Adipocyte (in vitro differentiated cells): Measurements from ENCODE around the gene LSAMP.

Source experiments
- DNase-seq: peaks from one replicate; pipeline ENCODE4 v3.0.0-alpha.2; 2015; ENCODE audit warnings: low read depth
- H3K27me3 ChIP-seq: replicated peaks from 2 replicates; pipeline ENCODE4 v1.7.0; 2013; ENCODE audit warnings: mild to moderate bottlenecking, low read length, moderate library complexity; ENCODE audit not compliant: control insufficient read depth, insufficient read depth
- H3K36me3 ChIP-seq: 2 replicates; pipeline ENCODE4 v1.7.0; 2013; ENCODE audit warnings: low read length, mild to moderate bottlenecking, moderate library complexity; ENCODE audit not compliant: control insufficient read depth, insufficient read depth, severe bottlenecking
- H3K4me1 ChIP-seq: 2 replicates; pipeline ENCODE4 v1.7.0; 2013; ENCODE audit warnings: mild to moderate bottlenecking, low read length, moderate library complexity; ENCODE audit not compliant: control insufficient read depth, insufficient read depth
- H3K4me3 ChIP-seq: 2 replicates; pipeline ENCODE4 v1.7.0; 2013; ENCODE audit warnings: mild to moderate bottlenecking, low read length, moderate library complexity
- H3K9ac ChIP-seq: 2 replicates; pipeline ENCODE4 v1.7.0; 2013; ENCODE audit warnings: mild to moderate bottlenecking, low read length, moderate library complexity
- H3K9me3 ChIP-seq: 2 replicates; pipeline ENCODE4 v1.7.0; 2013; ENCODE audit warnings: mild to moderate bottlenecking, low read length, moderate library complexity; ENCODE audit not compliant: control insufficient read depth

LSAMP gene

GRCh38 chr3:116160594-116160993 lies 284.7 kb downstream of the LSAMP start:
- Histone ChIP-seq H3K4me1 (peaks cover 6% of the 10 kb centered on the region), H3K4me3 (no peak overlapping the region), H3K9ac (no peak overlapping the region), H3K36me3 (no peaks in the 10 kb centered on the region), H3K9me3 (no peaks in the 10 kb centered on the region), H3K27me3 (no peaks in the 10 kb centered on the region)
- DNase-seq: no peak

- DNase-seq: peak; percentile 58
- no peaks in the 10 kb centered on the region for H3K36me3 ChIP-seq
- H3K27me3 ChIP-seq: no peaks in the 10 kb centered on the region
- H3K9me3 ChIP-seq: no peaks in the 10 kb centered on the region
- no peak overlapping the region for H3K4me3 ChIP-seq
- no peak overlapping the region for H3K9ac ChIP-seq
- H3K4me1 ChIP-seq: no peaks in the 10 kb centered on the region
Measured at GRCh38 chr3:116155841-116156240, 289.4 kb downstream of the LSAMP start.

- no peak overlapping the region for H3K9ac ChIP-seq
- no peak overlapping the region for H3K4me3 ChIP-seq
- no peaks in the 10 kb centered on the region for H3K9me3 ChIP-seq
- no peak for DNase-seq
- H3K4me1 ChIP-seq: no peaks in the 10 kb centered on the region
- H3K36me3 ChIP-seq: no peaks in the 10 kb centered on the region
- H3K27me3 ChIP-seq: no peaks in the 10 kb centered on the region
Measured at GRCh38 chr3:116154389-116154788, 290.9 kb downstream of the LSAMP start.

GRCh38 chr3:116153174-116153573 lies 292.1 kb downstream of the LSAMP start:
- Histone ChIP-seq H3K9ac (peak overlapping the region; percentile 58), H3K9me3 (no peaks in the 10 kb centered on the region), H3K27me3 (no peaks in the 10 kb centered on the region), H3K4me3 (peak overlapping the region; percentile 77), H3K4me1 (no peaks in the 10 kb centered on the region), H3K36me3 (no peaks in the 10 kb centered on the region)
- peak; percentile 38 for DNase-seq

- H3K9me3 ChIP-seq: peaks cover 9% of the 10 kb centered on the region
- DNase-seq: no peak
- H3K4me1 ChIP-seq: no peaks in the 10 kb centered on the region
- H3K4me3 ChIP-seq: no peak overlapping the region
- no peaks in the 10 kb centered on the region for H3K27me3 ChIP-seq
- H3K9ac ChIP-seq: no peak overlapping the region
- no peaks in the 10 kb centered on the region for H3K36me3 ChIP-seq
Measured at GRCh38 chr3:116150655-116151167, 294.6 kb downstream of the LSAMP start.

GRCh38 chr3:116148881-116149851 lies 296.1 kb downstream of the LSAMP start:
- H3K9me3 ChIP-seq: peaks cover 17% of the 10 kb centered on the region
- H3K4me1 ChIP-seq: no peaks in the 10 kb centered on the region
- no peak for DNase-seq
- H3K9ac ChIP-seq: no peak overlapping the region
- no peaks in the 10 kb centered on the region for H3K36me3 ChIP-seq
- H3K27me3 ChIP-seq: no peaks in the 10 kb centered on the region
- no peak overlapping the region for H3K4me3 ChIP-seq

GRCh38 chr3:116145613-116146012 lies 299.7 kb downstream of the LSAMP start:
- no peak overlapping the region for H3K4me3 ChIP-seq
- DNase-seq: no peak

GRCh38 chr3:116141724-116142123 lies 303.6 kb downstream of the LSAMP start:
- no peak for DNase-seq
- no peak overlapping the region for H3K4me3 ChIP-seq
- no peak overlapping the region for H3K9ac ChIP-seq
- H3K9me3 ChIP-seq: peaks cover 17% of the 10 kb centered on the region
- no peaks in the 10 kb centered on the region for H3K27me3 ChIP-seq
- H3K4me1 ChIP-seq: peaks cover 3% of the 10 kb centered on the region
- H3K36me3 ChIP-seq: no peaks in the 10 kb centered on the region

More at GRCh38 chr3:116145613-116146012, 299.7 kb downstream of the LSAMP start:
- Histone ChIP-seq H3K36me3 (no peaks in the 10 kb centered on the region), H3K9me3 (peaks cover 17% of the 10 kb centered on the region), H3K9ac (no peak overlapping the region), H3K4me1 (peaks cover 3% of the 10 kb centered on the region), H3K27me3 (no peaks in the 10 kb centered on the region)

- H3K4me1 ChIP-seq: peaks cover 10% of the 10 kb centered on the region
- no peaks in the 10 kb centered on the region for H3K36me3 ChIP-seq
- H3K9me3 ChIP-seq: peaks cover 3% of the 10 kb centered on the region
- peak; percentile 71 for DNase-seq
- no peak overlapping the region for H3K4me3 ChIP-seq
- H3K9ac ChIP-seq: no peak overlapping the region
- H3K27me3 ChIP-seq: no peaks in the 10 kb centered on the region
Measured at GRCh38 chr3:116140100-116140689, 305.1 kb downstream of the LSAMP start.

- Histone ChIP-seq H3K36me3 (no peaks in the 10 kb centered on the region), H3K4me1 (peaks cover 12% of the 10 kb centered on the region), H3K4me3 (no peak overlapping the region), H3K27me3 (no peaks in the 10 kb centered on the region), H3K9ac (no peak overlapping the region), H3K9me3 (no peaks in the 10 kb centered on the region)
- no peak for DNase-seq
Measured at GRCh38 chr3:116139641-116140040, 305.6 kb downstream of the LSAMP start.

GRCh38 chr3:116135457-116136085 lies 309.7 kb downstream of the LSAMP start:
- no peak overlapping the region for H3K4me3 ChIP-seq
- no peaks in the 10 kb centered on the region for H3K36me3 ChIP-seq
- no peaks in the 10 kb centered on the region for H3K9me3 ChIP-seq
- no peak overlapping the region for H3K9ac ChIP-seq
- H3K4me1 ChIP-seq: peaks cover 9% of the 10 kb centered on the region
- DNase-seq: peak; percentile 46
- H3K27me3 ChIP-seq: no peaks in the 10 kb centered on the region
